ENCODE data around the gene CLDN5.

Gene CLDN5

GRCh38 chr22:19517919-19518611 lies 6.1 kb downstream of the CLDN5 start:
- H3K4me3 ChIP-seq (ENCODE audit: low read length): no peak overlapping the region
- TF ChIP-seq CTCF (conservative IDR thresholded peaks at IDR 0.05; ENCODE audit: low read depth, low read length): no peak
- no peak for DNase-seq (ENCODE audit: low read depth)

DNA sequence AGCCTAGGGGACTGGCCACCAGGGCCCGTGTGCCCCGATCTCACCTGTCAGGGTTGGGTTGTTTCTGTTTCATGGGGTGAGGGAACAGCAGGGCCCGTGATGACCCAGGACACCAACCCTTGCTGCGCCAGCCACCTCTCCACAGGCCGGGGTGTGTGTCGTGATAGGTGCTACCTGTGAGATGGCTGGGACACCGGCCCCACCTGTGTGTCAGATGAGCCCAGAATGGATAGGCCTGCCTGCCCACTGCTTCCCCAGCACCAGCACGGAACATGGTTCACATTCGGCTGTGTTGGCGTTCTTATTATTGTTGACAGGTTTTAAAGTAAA lies 7.1 kb downstream of the CLDN5 start:
- no peak for TF ChIP-seq CTCF (conservative IDR thresholded peaks at IDR 0.05; ENCODE audit: low read depth, low read length)
- DNase-seq (ENCODE audit: low read depth): no peak
- no peak overlapping the region for H3K4me3 ChIP-seq (ENCODE audit: low read length)

DNA sequence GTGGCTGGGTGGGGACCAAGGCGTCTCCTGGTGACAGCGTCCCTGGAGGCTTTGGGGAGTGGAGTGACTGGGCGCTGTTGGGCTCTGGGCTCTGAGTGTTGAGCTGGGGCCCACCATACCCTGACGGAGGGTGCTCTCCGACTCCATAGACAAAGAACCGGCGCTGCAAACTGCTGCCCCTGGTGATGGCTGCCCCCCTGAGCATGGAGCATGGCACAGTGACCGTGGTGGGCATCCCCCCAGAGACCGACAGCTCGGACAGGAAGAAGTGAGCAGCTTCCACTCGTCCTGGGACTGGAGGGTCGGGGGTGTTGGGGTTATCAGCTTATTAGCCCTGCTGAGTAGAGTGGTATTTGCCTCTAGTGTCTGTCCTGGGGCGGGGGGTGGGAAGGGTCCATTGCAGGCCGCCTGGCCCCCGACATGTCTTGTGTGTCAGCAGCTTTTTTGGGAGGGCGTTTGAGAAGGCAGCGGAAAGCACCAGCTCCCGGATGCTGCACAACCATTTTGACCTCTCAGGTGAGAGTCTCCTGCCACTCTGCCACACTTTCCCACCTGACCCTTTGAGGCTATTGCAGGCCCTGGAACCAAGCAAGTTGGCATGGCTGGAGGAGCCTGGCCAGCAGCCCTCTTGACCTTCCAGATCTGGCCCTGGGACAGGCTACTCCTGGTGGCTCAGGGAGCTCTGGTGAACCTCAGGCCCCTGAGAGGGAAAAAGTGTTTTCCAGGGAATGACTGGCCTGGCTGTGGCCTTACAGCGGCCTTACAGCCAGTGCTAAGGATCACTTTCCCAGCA lies 7.6 kb downstream of the CLDN5 start:
- no peak for DNase-seq (ENCODE audit: low read depth)
- TF ChIP-seq CTCF (conservative IDR thresholded peaks at IDR 0.05; ENCODE audit: low read depth, low read length): no peak
- H3K4me3 ChIP-seq (ENCODE audit: low read length): no peak overlapping the region

DNA sequence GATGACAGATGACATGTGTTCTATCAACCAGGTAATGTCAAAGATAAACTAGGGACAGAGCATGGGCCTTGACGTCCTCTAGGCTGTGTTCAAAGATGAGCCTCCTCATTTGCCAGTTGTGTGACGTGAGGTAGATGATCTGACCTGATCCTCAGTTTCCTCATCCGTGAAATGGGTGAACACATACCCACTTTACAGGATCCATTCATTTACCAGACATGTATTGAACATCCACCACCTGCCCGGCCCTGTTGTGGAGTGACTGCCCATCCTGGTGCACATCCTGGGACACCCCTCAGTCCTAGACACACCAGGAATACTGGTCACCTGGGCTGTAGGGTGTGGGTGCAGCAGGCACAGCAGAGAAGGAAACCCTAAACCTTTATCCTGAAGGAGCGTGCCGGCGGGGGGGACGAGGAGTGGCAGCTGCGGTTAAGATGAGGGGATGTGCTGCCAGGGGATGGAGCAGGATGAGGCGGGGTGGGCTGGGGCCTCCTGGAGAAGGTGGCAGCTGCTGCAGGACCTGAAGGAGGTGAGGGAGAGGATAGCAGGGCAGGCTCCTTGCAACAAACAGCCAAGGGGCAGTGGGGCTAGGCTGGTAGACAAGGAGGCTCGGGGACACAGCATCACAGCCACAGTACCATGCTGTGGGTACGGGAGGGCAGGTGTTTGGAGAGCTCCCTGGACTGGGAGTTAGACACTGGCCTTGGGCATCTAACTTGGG lies 8.4 kb downstream of the CLDN5 start:
- no peak overlapping the region for H3K4me3 ChIP-seq (ENCODE audit: low read length)
- DNase-seq (ENCODE audit: low read depth): no peak
- TF ChIP-seq CTCF (conservative IDR thresholded peaks at IDR 0.05; ENCODE audit: low read depth, low read length): no peak

DNA sequence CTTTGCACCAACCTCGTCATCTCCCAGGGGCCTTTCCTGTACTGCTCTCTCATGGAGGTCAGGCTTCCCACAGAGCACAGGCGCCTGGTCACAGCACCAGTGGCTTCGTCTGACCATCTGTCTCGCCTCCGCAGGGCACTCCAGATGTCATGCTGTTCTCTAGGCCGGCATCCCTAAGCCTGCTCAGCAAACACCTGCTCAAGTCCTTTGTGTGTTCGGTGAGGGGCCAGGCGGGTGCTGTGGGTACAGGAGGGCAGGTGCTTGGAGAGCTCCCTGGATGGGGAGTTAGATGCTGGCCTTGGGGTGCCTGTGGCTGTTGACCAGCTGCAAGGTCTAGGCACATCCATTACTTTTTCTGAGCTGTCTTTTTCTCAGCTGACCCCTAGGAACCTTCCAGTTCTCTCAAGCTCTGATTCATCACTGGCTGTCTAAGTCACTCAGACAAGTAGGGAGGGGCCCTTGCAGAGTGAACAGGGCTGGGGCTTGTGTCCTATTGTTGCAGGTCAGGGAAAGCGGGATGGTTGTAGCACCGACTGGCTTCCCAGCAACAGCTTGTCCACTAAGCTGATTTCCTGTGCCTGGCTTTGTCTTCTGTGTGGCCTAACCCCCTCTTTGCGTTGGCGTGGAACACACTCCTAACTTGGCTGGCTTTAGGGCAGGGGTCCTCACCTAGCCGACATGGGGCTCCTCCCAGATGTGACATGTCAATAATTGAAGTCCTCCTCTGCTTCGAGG lies 9.2 kb downstream of the CLDN5 start:
- no peak for TF ChIP-seq CTCF (conservative IDR thresholded peaks at IDR 0.05; ENCODE audit: low read depth, low read length)
- no peak for DNase-seq (ENCODE audit: low read depth)
- no peak overlapping the region for H3K4me3 ChIP-seq (ENCODE audit: low read length)

GRCh38 chr22:19513823-19514222 lies 10.4 kb downstream of the CLDN5 start:
- TF ChIP-seq CTCF (conservative IDR thresholded peaks at IDR 0.05; ENCODE audit: low read depth, low read length): no peak

More at GRCh38 chr22:19513823-19514222, 10.4 kb downstream of the CLDN5 start:
- no peak overlapping the region for H3K4me3 ChIP-seq (ENCODE audit: low read length)
- no peak for DNase-seq (ENCODE audit: low read depth)
